IPS-15b (cell line): ENCODE data around the gene MAML3.

Experiments used
- H3K27me3 ChIP-seq: one replicate; pipeline ENCODE4 v1.6.1; 2013; ENCODE audit warnings: low read length; ENCODE audit not compliant: control insufficient read depth, insufficient read depth
- H3K36me3 ChIP-seq: one replicate; pipeline ENCODE4 v1.6.1; 2013; ENCODE audit warnings: low read length; ENCODE audit not compliant: control insufficient read depth, insufficient read depth
- H3K4me1 ChIP-seq: one replicate; pipeline ENCODE4 v1.6.1; 2013; ENCODE audit warnings: mild to moderate bottlenecking, low read length; ENCODE audit not compliant: control insufficient read depth, insufficient read depth
- H3K4me3 ChIP-seq: one replicate; pipeline ENCODE4 v1.5.1; 2013; ENCODE audit warnings: low read depth, low read length
- H3K9ac ChIP-seq: one replicate; pipeline ENCODE4 v1.6.1; 2013; ENCODE audit warnings: low read depth, mild to moderate bottlenecking, low read length
- H3K9me3 ChIP-seq: one replicate; pipeline ENCODE4 v1.6.1; 2013; ENCODE audit warnings: mild to moderate bottlenecking, low read length; ENCODE audit not compliant: control insufficient read depth, insufficient read depth

The MAML3 gene

DNA sequence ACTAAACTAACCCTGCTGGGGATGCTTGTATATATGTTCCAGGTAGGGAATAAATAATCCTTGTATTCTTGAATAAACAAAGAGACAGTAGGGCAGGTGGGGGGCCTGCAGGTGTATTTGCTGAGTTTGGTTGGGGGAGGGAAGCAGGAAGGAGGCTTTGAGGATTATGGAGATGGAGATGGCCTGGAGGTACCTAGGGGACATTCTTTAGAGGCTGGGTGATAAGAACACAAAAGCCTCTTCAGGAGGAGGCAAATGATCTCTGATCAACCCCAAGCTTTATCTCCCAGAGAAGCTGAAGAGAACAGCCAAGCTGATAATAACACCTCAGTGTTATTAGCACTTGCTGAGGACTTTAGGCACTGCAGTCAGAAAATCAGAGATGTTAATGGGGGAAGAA is 300.7 kb downstream of the MAML3 start:
- H3K4me3 ChIP-seq: no peak overlapping the region
- peaks cover 22% of the 10 kb centered on the region for H3K4me1 ChIP-seq

DNA sequence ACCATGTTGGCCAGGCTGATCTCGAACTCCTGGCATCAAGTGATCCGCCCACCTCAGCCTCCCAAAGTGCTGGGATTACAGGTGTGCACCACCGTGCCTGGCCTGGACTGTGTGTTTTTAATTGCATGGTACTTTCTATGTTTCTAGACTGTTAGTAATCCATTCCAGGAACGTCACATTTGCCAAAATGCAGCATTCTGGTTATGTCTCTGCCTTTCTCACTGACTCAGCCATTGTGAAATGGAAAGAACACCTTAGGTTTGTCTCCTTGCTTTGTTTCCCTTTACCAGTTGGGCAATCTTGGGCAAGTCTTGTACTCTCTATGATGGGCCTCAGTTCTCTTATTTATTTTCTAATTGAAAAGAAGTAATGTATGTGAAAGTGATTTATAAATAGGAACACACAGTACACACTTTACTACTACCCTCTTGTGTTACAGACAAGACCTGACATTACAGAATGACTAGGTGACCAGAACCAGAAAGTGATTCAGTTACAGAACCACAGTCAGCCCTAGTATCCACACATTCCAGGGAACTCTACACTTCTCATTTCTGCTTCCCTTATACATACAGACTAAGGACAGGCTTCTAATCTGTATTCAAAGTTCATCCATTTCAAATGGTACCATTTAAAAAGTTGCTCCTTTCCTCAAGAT is 301.2 kb downstream of the MAML3 start:
- H3K9ac ChIP-seq: no peak overlapping the region
- H3K27me3 ChIP-seq: no peaks in the 10 kb centered on the region
- H3K9me3 ChIP-seq: no peaks in the 10 kb centered on the region
- peaks cover 28% of the 10 kb centered on the region for H3K4me1 ChIP-seq
- H3K36me3 ChIP-seq: no peaks in the 10 kb centered on the region
- H3K4me3 ChIP-seq: no peak overlapping the region

More for the DNA sequence above, 300.7 kb downstream of the MAML3 start:
- Histone ChIP-seq H3K9ac (no peak overlapping the region), H3K36me3 (no peaks in the 10 kb centered on the region), H3K9me3 (no peaks in the 10 kb centered on the region), H3K27me3 (no peaks in the 10 kb centered on the region)

GRCh38 chr4:139851639-139852038 is 302.3 kb downstream of the MAML3 start:
- no peaks in the 10 kb centered on the region for H3K9me3 ChIP-seq
- H3K4me3 ChIP-seq: no peak overlapping the region
- no peaks in the 10 kb centered on the region for H3K27me3 ChIP-seq
- H3K4me1 ChIP-seq: peaks cover 27% of the 10 kb centered on the region
- no peak overlapping the region for H3K9ac ChIP-seq
- H3K36me3 ChIP-seq: no peaks in the 10 kb centered on the region

DNA sequence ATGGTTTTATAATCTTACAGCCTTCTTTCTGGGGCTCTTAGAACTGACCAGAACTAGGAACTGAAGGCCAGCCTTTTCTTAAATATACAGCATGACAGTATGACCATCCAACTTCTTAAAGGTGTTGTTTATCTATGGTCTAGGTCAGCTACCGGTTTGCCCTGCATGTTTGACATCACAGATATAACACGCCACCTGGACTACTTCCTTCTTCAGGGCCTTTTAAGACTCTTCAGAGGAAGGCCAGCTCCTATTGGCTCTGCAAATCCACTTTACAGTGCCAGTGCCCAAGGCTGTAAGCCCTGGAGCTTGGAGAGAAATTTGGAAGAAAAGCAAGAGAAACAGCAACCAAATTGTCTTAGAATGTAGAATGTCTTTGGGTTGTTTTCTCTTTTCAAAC is 302.9 kb downstream of the MAML3 start:
- H3K4me1 ChIP-seq: peaks cover 27% of the 10 kb centered on the region
- no peaks in the 10 kb centered on the region for H3K27me3 ChIP-seq

DNA sequence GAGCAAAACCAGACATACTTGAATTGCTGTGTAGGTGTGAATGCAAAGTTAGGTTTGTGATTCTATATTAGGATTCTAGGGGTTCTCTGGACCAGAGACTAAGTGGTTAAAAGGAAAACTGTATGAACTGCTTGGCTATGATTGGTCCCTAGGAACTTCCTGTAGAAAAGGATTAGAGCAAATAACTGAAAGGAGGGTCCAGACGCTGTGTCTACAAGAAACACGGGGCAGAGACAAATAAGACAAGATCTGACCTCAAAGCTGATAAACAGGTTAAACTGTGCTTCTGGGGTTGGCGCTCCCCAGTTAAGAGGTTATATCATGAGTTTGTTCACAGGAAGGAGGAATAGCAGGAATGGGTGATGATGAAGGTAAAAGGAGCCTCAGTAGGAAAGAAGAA is 304.8 kb downstream of the MAML3 start:
- no peaks in the 10 kb centered on the region for H3K36me3 ChIP-seq
- H3K4me1 ChIP-seq: peaks cover 23% of the 10 kb centered on the region
- H3K4me3 ChIP-seq: no peak overlapping the region
- no peaks in the 10 kb centered on the region for H3K27me3 ChIP-seq
- no peaks in the 10 kb centered on the region for H3K9me3 ChIP-seq
- no peak overlapping the region for H3K9ac ChIP-seq

More for the DNA sequence above, 302.9 kb downstream of the MAML3 start:
- H3K4me3 ChIP-seq: no peak overlapping the region
- H3K36me3 ChIP-seq: no peaks in the 10 kb centered on the region
- H3K9me3 ChIP-seq: no peaks in the 10 kb centered on the region
- H3K9ac ChIP-seq: no peak overlapping the region

DNA sequence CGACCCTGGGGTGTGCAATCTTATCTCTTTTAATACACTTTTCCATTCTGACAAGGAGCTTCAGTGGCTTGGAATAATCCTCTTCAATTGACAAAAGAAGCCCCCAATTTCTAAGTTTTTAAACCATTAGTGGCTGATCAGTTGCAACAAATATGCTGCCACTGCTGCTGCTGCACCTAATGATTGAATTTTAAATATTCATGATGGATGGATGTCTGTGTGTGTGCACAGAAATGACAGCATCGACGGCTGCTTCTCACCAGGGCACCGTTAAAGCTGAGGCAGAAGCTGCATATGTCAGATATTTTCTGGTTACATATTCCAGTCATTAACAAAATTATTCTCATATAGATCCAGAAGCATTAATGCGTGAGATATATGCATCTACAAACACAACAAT is 306.0 kb downstream of the MAML3 start:
- Histone ChIP-seq H3K27me3 (no peaks in the 10 kb centered on the region), H3K9me3 (no peaks in the 10 kb centered on the region), H3K4me3 (no peak overlapping the region), H3K9ac (no peak overlapping the region), H3K4me1 (peaks cover 19% of the 10 kb centered on the region), H3K36me3 (no peaks in the 10 kb centered on the region)

DNA sequence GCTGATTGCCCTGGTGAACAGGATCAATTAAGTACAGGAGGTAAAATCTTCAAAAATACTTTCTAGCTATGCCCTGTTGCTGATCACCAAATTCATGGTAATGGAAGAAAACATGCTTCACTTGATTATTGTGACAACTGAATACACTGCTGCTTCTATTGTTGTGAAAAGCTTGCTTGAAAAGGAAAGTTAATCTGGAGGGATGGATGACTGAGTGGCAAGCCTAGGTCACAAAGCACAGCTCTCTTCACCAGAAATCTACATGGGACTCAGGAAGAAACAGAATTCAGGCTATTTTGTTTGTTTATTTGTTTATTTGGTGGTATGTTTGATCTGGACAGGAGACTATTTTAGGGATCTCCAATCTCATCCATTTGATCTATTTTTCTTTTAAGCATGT is 306.4 kb downstream of the MAML3 start:
- Histone ChIP-seq H3K4me1 (peaks cover 16% of the 10 kb centered on the region), H3K9ac (no peak overlapping the region), H3K27me3 (no peaks in the 10 kb centered on the region), H3K36me3 (no peaks in the 10 kb centered on the region), H3K9me3 (no peaks in the 10 kb centered on the region), H3K4me3 (no peak overlapping the region)

DNA sequence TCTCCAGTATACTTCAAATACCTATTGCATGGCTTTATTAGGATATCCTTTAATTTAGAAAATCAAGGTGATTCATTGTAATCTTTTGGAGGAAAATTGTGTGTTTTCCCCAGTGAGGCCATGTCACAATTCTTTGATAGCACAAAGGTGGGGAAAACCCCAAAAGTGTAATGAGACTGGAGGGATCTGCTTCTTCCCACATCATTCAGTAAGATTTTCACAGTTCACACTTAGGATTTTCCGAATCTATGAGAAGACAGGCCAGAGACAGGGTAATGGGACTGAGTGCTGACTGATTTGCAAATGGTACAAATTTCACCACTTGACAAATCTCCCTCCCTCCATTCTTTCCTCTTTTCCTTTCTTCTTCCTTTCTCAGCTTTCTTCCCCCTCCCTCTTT is 307.2 kb downstream of the MAML3 start:
- H3K9ac ChIP-seq: no peak overlapping the region
- no peaks in the 10 kb centered on the region for H3K27me3 ChIP-seq
- no peaks in the 10 kb centered on the region for H3K9me3 ChIP-seq
- H3K36me3 ChIP-seq: no peaks in the 10 kb centered on the region
- no peak overlapping the region for H3K4me3 ChIP-seq
- H3K4me1 ChIP-seq: peaks cover 14% of the 10 kb centered on the region

- Histone ChIP-seq H3K4me3 (no peak overlapping the region), H3K27me3 (no peaks in the 10 kb centered on the region), H3K4me1 (peaks cover 11% of the 10 kb centered on the region), H3K9ac (no peak overlapping the region), H3K9me3 (no peaks in the 10 kb centered on the region), H3K36me3 (no peaks in the 10 kb centered on the region)
Observed at GRCh38 chr4:139845453-139846093, 308.4 kb downstream of the MAML3 start.

DNA sequence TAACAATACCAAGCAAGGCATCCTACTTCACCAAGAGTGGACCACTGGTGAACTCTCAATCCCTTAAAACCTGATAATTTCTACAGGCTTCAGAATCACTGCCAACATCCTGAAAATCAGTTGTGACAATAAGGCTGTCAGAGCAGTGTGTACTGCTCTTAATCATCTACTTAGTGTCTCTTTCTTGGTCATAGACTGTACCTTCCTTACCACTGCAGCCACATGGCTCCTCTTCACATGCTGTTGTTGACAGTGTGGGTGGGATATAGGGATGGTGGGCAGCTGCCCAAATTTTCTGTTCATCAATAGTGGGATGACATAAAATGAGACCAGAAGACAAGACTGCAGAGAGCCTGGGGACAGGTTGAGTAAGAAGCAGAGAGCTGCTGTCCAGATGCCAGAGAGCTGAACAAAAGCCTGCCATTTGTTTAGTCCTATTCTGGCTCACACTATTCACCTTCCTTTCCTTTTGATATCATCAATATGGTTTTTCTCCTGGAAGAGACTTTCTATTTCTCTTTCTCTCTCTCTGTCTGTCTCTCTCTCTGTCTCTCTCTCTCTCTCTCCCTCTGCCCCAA is 309.4 kb downstream of the MAML3 start:
- no peak overlapping the region for H3K4me3 ChIP-seq
- H3K27me3 ChIP-seq: no peaks in the 10 kb centered on the region
- H3K9me3 ChIP-seq: no peaks in the 10 kb centered on the region
- peaks cover 11% of the 10 kb centered on the region for H3K4me1 ChIP-seq
- H3K36me3 ChIP-seq: no peaks in the 10 kb centered on the region
- no peak overlapping the region for H3K9ac ChIP-seq

DNA sequence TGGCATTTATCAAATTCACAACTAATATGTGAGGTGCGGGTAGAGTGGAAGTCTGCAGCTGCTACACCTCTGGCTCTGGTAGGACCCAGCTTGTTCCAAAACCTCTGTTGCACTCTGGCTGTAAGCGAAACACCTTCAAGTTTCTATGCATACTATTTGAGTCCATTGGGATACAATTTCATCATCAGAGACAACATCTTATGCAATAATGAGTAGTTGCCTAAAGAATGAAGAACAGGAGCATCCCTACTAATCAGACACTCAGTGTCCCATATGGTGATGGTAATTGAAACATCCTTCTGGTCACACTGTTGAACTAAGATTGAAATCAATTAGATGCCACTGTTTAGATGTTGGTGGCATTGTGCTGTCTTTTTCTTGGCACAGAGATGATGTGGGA is 309.9 kb downstream of the MAML3 start:
- H3K4me1 ChIP-seq: peaks cover 11% of the 10 kb centered on the region
- H3K27me3 ChIP-seq: no peaks in the 10 kb centered on the region
- no peaks in the 10 kb centered on the region for H3K9me3 ChIP-seq
- H3K4me3 ChIP-seq: no peak overlapping the region
- H3K36me3 ChIP-seq: no peaks in the 10 kb centered on the region
- H3K9ac ChIP-seq: no peak overlapping the region

DNA sequence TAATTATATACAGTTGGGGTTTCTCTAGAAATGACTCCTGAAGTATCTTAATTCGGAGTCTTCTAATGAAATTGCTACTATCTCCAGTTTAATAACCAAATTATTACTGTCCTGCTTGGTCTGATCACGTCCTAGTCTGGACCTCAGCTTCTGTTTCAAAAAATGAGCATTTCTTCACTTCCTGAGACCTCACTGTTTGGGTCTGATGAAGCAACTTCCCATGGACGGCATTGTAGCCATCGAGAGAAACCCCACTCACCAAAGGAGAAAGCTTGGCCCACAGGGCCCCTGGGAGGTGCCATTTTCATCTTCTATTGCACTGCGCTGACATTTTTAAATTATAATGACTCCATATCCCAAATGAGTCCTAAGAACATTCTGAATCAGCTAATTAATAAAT is 310.3 kb downstream of the MAML3 start:
- Histone ChIP-seq H3K4me3 (no peak overlapping the region), H3K9me3 (no peaks in the 10 kb centered on the region), H3K27me3 (no peaks in the 10 kb centered on the region), H3K4me1 (peaks cover 11% of the 10 kb centered on the region), H3K9ac (no peak overlapping the region), H3K36me3 (no peaks in the 10 kb centered on the region)
